Stimulated activated CD4-positive, alpha-beta T cell treated with anti-CD3 and anti-CD28 coated beads, Interleukin-4, amount 100 ng/mL, for 48 hours (primary cell): ENCODE data around the gene PITPNC1.
A peak's percentile ranks its signal among the peaks of the same experiment; 100 is the strongest.

Source experiments
- DNase-seq, 2 donors: peaks; one replicate each; pipeline ENCODE4 v3.0.0-alpha.2; 2020; ENCODE audit warnings: low read depth in 2 of 2

Gene PITPNC1

GRCh38 chr17:67434061-67434525, 57.0 kb downstream of the PITPNC1 start:
- peak in 1 of 2 donors; percentile 32 for DNase-seq

- peak in 1 of 2 donors; percentile 38 for DNase-seq
Measured at GRCh38 chr17:67435122-67435521, 58.0 kb downstream of the PITPNC1 start.

GRCh38 chr17:67435786-67436185, 58.7 kb downstream of the PITPNC1 start:
- DNase-seq = no peak

GRCh38 chr17:67436233-67436632, 59.2 kb downstream of the PITPNC1 start:
- DNase-seq = no peak

GRCh38 chr17:67438667-67439066, 61.6 kb downstream of the PITPNC1 start:
- DNase-seq = no peak

GRCh38 chr17:67439269-67439668, 62.2 kb downstream of the PITPNC1 start:
- DNase-seq = no peak

GRCh38 chr17:67440277-67441051, 63.4 kb downstream of the PITPNC1 start:
- no peak for DNase-seq

GRCh38 chr17:67441052-67441895, 64.2 kb downstream of the PITPNC1 start:
- DNase-seq = peak; percentile 51 to 56

GRCh38 chr17:67441896-67442219, 64.8 kb downstream of the PITPNC1 start:
- no peak for DNase-seq

- no peak for DNase-seq
Measured at GRCh38 chr17:67442787-67443624, 65.9 kb downstream of the PITPNC1 start.

GRCh38 chr17:67443931-67444595, 67.0 kb downstream of the PITPNC1 start:
- no peak for DNase-seq

GRCh38 chr17:67448449-67448848, 71.4 kb downstream of the PITPNC1 start:
- DNase-seq = no peak

- no peak for DNase-seq
Measured at GRCh38 chr17:67449065-67449464, 72.0 kb downstream of the PITPNC1 start.

- DNase-seq = no peak
Measured at GRCh38 chr17:67449845-67450755, 73.0 kb downstream of the PITPNC1 start.

- DNase-seq = no peak
Measured at GRCh38 chr17:67452681-67453554, 75.8 kb downstream of the PITPNC1 start.

- no peak for DNase-seq
Measured at GRCh38 chr17:67456103-67456502, 79.0 kb downstream of the PITPNC1 start.

- DNase-seq = no peak
Measured at GRCh38 chr17:67456889-67457288, 79.8 kb downstream of the PITPNC1 start.

- no peak for DNase-seq
Measured at GRCh38 chr17:67458203-67458602, 81.1 kb downstream of the PITPNC1 start.

- DNase-seq = no peak
Measured at GRCh38 chr17:67459985-67460384, 82.9 kb downstream of the PITPNC1 start.
